Osteocyte (in vitro differentiated cells): ENCODE results near the gene DLG5. TPM values are rescaled to one million over a fixed set of nuclear protein-coding genes. Genes with fewer than 3 reads are reported as not detected.

Source experiments
- DNase-seq: peaks from one replicate; pipeline ENCODE4 v3.0.0; 2021; ENCODE audit warnings: mixed read lengths; ENCODE audit not compliant: unreplicated experiment; ENCODE audit errors: extremely low spot score
- H3K27ac Mint-ChIP-seq: one replicate; pipeline ENCODE4 v1.8.0; 2021; ENCODE audit warnings: mild to moderate bottlenecking, mixed read lengths; ENCODE audit not compliant: unreplicated experiment
- H3K27me3 Mint-ChIP-seq: one replicate; pipeline ENCODE4 v1.8.0; 2021; ENCODE audit warnings: mixed read lengths; ENCODE audit not compliant: unreplicated experiment
- H3K36me3 Mint-ChIP-seq: one replicate; pipeline ENCODE4 v1.8.0; 2021; ENCODE audit warnings: mixed read lengths; ENCODE audit not compliant: unreplicated experiment
- H3K4me1 Mint-ChIP-seq: one replicate; pipeline ENCODE4 v1.8.0; 2021; ENCODE audit warnings: mixed read lengths; ENCODE audit not compliant: unreplicated experiment
- H3K4me3 Mint-ChIP-seq: one replicate; pipeline ENCODE4 v1.8.0; 2021; ENCODE audit warnings: mild to moderate bottlenecking, moderate library complexity, mixed read lengths; ENCODE audit not compliant: unreplicated experiment
- H3K9me3 Mint-ChIP-seq: one replicate; pipeline ENCODE4 v1.8.0; 2021; ENCODE audit warnings: mixed read lengths; ENCODE audit not compliant: unreplicated experiment
- total RNA-seq: library from RNA; stranded (reverse); gene quantifications from 2 replicates; pipeline ENCODE4 v1.2.1, GENCODE V29; 2021
- TF ChIP-seq, protein P1 (sequence below): fragments of 200-600 bp; sonication (generic); IDR thresholded peaks from 2 replicates; pipeline ENCODE4 v1.5.0; 2021; ENCODE audit warnings: antibody characterized with exemption, mild to moderate bottlenecking, moderate library complexity

The DLG5 gene
- total RNA-seq, 1 donor from 2014 or later = 69.8 TPM

DNA sequence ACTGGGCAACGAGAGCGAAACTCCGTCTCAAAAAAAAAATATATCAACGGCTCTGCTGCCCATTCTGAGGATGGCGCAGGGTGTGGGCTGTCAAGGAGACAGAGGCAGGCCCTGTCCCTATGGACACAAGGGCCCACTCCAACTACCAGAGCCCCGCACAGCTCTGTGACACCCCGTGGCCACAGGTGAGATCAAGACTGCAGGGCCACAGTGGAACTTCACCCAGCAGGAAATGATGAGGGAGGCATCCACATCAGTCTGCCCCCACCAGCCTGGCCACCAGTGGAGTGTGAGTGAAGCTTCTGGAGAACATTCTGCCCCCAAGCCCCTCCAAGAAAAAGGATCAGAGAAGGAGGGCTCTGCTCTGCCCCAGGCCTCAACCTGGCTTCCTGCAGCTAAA is 136.7 kb downstream of the DLG5 start:
- Mint-ChIP-seq H3K4me1 (peaks cover 6% of the 10 kb centered on the region), H3K36me3 (peaks cover 46% of the 10 kb centered on the region), H3K4me3 (no peak overlapping the region), H3K27me3 (no peaks in the 10 kb centered on the region), H3K9me3 (no peaks in the 10 kb centered on the region), H3K27ac (no peak overlapping the region)
- TF ChIP-seq, protein P1, sequence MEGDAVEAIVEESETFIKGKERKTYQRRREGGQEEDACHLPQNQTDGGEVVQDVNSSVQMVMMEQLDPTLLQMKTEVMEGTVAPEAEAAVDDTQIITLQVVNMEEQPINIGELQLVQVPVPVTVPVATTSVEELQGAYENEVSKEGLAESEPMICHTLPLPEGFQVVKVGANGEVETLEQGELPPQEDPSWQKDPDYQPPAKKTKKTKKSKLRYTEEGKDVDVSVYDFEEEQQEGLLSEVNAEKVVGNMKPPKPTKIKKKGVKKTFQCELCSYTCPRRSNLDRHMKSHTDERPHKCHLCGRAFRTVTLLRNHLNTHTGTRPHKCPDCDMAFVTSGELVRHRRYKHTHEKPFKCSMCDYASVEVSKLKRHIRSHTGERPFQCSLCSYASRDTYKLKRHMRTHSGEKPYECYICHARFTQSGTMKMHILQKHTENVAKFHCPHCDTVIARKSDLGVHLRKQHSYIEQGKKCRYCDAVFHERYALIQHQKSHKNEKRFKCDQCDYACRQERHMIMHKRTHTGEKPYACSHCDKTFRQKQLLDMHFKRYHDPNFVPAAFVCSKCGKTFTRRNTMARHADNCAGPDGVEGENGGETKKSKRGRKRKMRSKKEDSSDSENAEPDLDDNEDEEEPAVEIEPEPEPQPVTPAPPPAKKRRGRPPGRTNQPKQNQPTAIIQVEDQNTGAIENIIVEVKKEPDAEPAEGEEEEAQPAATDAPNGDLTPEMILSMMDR = no peak
- DNase-seq = no peak

DNA sequence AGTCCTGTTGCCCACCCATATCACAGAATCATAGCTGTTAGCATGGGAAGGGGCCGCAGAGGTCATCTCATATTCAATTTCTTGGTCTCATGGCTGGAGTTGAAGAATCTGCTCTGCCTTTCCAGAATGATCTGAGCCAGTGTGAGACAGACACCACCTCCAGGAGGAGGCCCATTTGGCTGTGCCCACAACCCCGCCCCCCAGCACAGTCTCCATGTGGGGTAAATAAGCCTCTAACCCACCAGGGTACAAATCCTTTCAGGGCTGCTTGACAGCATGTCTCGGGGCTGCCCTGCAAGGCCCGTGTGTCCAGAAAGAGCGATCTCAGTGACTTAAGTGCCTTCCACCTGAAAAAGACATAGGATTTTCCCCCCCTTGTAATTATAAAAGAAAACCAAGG is 137.5 kb downstream of the DLG5 start:
- Mint-ChIP-seq H3K36me3 (peaks cover 41% of the 10 kb centered on the region), H3K4me1 (peaks cover 12% of the 10 kb centered on the region), H3K27me3 (no peaks in the 10 kb centered on the region), H3K27ac (no peak overlapping the region), H3K4me3 (no peak overlapping the region), H3K9me3 (no peaks in the 10 kb centered on the region)
- no peak for DNase-seq
- TF ChIP-seq, protein P1 = no peak

DNA sequence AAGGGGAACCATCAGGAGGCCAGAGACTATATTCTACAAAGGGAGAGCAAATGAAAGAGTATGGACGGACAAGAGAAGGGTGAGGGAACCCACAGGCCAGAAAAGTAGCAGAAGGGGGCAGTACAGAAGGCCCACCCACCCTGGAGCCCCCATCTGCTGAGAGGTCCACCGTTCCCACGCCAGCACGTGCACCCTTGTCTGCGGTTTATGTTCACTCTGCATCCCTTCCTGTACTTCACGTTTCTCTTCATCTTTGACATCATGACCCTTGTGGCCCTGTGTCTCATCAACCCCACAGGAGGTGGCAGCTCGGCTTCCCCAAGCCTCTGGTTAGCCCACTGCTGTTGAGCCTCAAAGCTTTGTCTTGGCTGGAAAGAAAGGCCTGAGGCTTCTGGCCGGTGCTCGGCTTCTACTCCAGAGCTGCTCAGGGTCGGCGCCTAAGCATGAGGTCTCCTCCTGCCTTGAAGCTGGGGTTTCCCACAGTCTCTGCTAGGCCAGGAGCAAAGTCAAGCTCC is 138.0 kb downstream of the DLG5 start:
- H3K36me3 Mint-ChIP-seq = peaks cover 39% of the 10 kb centered on the region
- H3K27ac Mint-ChIP-seq = no peak overlapping the region
- TF ChIP-seq, protein P1 = no peak
- H3K4me1 Mint-ChIP-seq = peaks cover 12% of the 10 kb centered on the region
- DNase-seq = no peak
- no peaks in the 10 kb centered on the region for H3K9me3 Mint-ChIP-seq
- no peaks in the 10 kb centered on the region for H3K27me3 Mint-ChIP-seq
- H3K4me3 Mint-ChIP-seq = no peak overlapping the region

DNA sequence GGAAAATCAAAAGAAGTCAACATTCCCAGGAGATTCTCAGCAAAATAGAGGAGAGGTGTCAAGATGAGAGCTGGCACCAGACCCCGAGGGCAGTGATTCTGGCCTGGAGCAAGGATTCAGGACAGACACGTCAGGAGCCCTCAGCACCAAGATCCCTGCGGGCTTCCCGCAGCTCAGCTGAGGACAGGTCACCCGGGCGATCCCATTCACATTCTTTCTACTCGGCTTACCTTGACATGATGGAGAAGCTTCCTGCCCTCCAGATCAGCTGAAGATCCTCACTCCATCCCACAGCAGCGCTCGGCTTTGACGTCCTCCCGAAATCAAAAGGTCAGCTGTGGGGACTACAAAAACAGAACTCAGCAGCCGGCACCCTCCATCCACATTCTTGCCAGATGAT is 139.1 kb downstream of the DLG5 start:
- TF ChIP-seq, protein P1 = no peak
- no peak overlapping the region for H3K4me3 Mint-ChIP-seq
- DNase-seq = no peak
- peaks cover 37% of the 10 kb centered on the region for H3K36me3 Mint-ChIP-seq
- no peak overlapping the region for H3K27ac Mint-ChIP-seq
- no peaks in the 10 kb centered on the region for H3K9me3 Mint-ChIP-seq
- no peaks in the 10 kb centered on the region for H3K27me3 Mint-ChIP-seq
- peaks cover 12% of the 10 kb centered on the region for H3K4me1 Mint-ChIP-seq

DNA sequence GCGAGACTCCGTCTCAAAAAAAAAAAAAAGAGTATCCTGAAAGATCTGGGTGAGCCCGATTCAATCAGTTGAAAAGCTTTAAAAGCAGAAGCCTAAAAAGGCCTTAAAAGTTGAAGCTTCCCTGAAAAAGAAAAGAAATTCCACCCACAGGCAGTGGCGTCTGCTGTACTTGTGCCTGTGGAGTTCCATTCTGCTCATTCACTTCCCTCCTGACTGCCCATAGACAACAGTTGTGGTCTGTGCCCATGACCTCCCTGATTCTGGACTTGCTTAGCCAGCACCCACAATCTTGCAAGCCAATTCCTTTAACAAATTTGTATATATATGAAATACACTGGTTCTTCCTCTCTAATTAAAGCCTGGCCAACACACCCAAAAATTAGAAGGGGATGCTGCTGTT is 141.7 kb downstream of the DLG5 start:
- Mint-ChIP-seq H3K27ac (peak overlapping the region; percentile 23), H3K27me3 (no peaks in the 10 kb centered on the region), H3K9me3 (no peaks in the 10 kb centered on the region), H3K36me3 (peaks cover 37% of the 10 kb centered on the region), H3K4me3 (no peak overlapping the region), H3K4me1 (peaks cover 12% of the 10 kb centered on the region)
- no peak for DNase-seq
- TF ChIP-seq, protein P1 = no peak
